ENCODE measurements around the gene CFAP99.

DNA sequence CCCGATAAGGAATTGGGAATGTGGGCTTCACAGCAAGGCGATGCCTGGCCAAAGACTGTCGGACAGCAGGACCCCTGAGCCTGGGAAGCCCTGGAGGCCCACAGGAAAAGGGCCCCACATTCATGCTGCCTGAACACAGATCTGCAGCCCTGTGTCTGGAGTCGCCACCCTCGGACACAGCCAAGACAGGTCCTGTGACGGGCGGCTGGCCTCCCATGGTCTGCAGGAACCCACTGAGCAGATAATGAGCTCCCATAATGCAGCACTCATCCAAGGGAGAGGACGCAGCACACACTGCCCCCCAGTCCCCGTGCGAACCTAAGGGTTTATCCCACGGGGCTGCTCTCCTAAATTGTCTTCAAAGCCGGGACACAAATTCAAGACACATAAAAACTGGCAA, 30.9 kb upstream of the CFAP99 start:
- TF ChIP-seq CTCF (IDR thresholded peaks at IDR 0.05) (no peak), POLR2A (IDR thresholded peaks at IDR 0.05) (no peak)

Data from breast epithelium (tissue), 3 donors.